Measurements from ENCODE around the gene TCF4. TPM values are rescaled to one million over a fixed set of nuclear protein-coding genes. Genes with fewer than 3 reads are reported as not detected.
A peak's percentile ranks its signal among the peaks of the same experiment; 100 is the strongest.

TCF4 gene
- polyA plus RNA-seq, 1 of the 3 experiments (the other 2 are of a cell fraction) = 39.1 TPM

- Histone ChIP-seq H3K9me2 (no peaks in the 10 kb centered on the region), H3K4me3 (ENCODE audit: low read depth in 2 of 2, low read length in 1 of 2) (peak overlapping the region; percentile 46 to 61; a peak in 3 of 4 replicates), H3K27me3 (ENCODE audit: insufficient read depth) (no peaks in the 10 kb centered on the region), H3K9me3 (no peaks in the 10 kb centered on the region), H3K4me2 (peak overlapping the region; percentile 82), H3F3A (replicated peaks; ENCODE audit: insufficient read depth) (peaks cover 25% of the 10 kb centered on the region), H3K27ac (ENCODE audit: low read depth in 2 of 2, low read length in 1 of 2) (peak overlapping the region; percentile 86 to 93), H3K36me3 (replicated peaks in 1 of 2; ENCODE audit: control insufficient read depth in 1 of 2, insufficient read depth in 2 of 2, low read length in 1 of 2) (no peaks in the 10 kb centered on the region), H3K4me1 (ENCODE audit: control insufficient read depth in 1 of 2, insufficient read depth in 2 of 2, low read depth in 1 of 2, low read length in 1 of 2) (peaks cover 31 to 40% of the 10 kb centered on the region in 2 experiments), H3K9ac (peak overlapping the region; percentile 63; the same call in 1 of the 2 replicates), H3K79me2 (ENCODE audit: insufficient read depth) (peaks cover 90% of the 10 kb centered on the region), H4K20me1 (ENCODE audit: insufficient read depth) (no peaks in the 10 kb centered on the region), H2AFZ (ENCODE audit: low read depth) (no peak overlapping the region)
- no peak for DNase-seq
- POLR2A ChIA-PET = no interaction called here
- TF ChIP-seq MEF2A (IDR thresholded peaks at IDR 0.05; ENCODE audit: borderline replicate concordance, low read depth) (no peak), RXRA (IDR thresholded peaks at IDR 0.05; ENCODE audit: borderline replicate concordance, low read depth) (no peak), NRF1 (IDR thresholded peaks at IDR 0.05; ENCODE audit: low read depth, low read length) (no peak), SIN3A (IDR thresholded peaks at IDR 0.05; ENCODE audit: borderline replicate concordance, low read depth, low read length) (no peak), USF1 (IDR thresholded peaks at IDR 0.05; ENCODE audit: borderline replicate concordance, low read depth) (no peak), RCOR1 (IDR thresholded peaks at IDR 0.05; ENCODE audit: low read length) (no peak), MXI1 (IDR thresholded peaks at IDR 0.05; ENCODE audit: low read depth, low read length) (no peak), RFX5 (IDR thresholded peaks at IDR 0.05; ENCODE audit: low read length) (no peak), EP300 (IDR thresholded peaks at IDR 0.05; ENCODE audit: borderline replicate concordance in 1 of 2, low read depth in 1 of 2, low read length in 1 of 2) (no peak)
- TF ChIP-seq, protein P1, sequence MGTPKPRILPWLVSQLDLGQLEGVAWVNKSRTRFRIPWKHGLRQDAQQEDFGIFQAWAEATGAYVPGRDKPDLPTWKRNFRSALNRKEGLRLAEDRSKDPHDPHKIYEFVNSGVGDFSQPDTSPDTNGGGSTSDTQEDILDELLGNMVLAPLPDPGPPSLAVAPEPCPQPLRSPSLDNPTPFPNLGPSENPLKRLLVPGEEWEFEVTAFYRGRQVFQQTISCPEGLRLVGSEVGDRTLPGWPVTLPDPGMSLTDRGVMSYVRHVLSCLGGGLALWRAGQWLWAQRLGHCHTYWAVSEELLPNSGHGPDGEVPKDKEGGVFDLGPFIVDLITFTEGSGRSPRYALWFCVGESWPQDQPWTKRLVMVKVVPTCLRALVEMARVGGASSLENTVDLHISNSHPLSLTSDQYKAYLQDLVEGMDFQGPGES (IDR thresholded peaks at IDR 0.05; ENCODE audit: low read depth, low read length) = no peak
- TF ChIP-seq, protein P2, sequence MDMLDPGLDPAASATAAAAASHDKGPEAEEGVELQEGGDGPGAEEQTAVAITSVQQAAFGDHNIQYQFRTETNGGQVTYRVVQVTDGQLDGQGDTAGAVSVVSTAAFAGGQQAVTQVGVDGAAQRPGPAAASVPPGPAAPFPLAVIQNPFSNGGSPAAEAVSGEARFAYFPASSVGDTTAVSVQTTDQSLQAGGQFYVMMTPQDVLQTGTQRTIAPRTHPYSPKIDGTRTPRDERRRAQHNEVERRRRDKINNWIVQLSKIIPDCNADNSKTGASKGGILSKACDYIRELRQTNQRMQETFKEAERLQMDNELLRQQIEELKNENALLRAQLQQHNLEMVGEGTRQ (IDR thresholded peaks at IDR 0.05; ENCODE audit: borderline replicate concordance, low read depth, low read length) = no peak
- TF ChIP-seq, protein P3, sequence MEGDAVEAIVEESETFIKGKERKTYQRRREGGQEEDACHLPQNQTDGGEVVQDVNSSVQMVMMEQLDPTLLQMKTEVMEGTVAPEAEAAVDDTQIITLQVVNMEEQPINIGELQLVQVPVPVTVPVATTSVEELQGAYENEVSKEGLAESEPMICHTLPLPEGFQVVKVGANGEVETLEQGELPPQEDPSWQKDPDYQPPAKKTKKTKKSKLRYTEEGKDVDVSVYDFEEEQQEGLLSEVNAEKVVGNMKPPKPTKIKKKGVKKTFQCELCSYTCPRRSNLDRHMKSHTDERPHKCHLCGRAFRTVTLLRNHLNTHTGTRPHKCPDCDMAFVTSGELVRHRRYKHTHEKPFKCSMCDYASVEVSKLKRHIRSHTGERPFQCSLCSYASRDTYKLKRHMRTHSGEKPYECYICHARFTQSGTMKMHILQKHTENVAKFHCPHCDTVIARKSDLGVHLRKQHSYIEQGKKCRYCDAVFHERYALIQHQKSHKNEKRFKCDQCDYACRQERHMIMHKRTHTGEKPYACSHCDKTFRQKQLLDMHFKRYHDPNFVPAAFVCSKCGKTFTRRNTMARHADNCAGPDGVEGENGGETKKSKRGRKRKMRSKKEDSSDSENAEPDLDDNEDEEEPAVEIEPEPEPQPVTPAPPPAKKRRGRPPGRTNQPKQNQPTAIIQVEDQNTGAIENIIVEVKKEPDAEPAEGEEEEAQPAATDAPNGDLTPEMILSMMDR (IDR thresholded peaks at IDR 0.05) = no peak
- 60% methylated on average over 2 of the region's 2 CpGs for WGBS (ENCODE audit: low lambda C conversion rate)
- CTCF ChIA-PET = interaction anchor here (1.0 to 1.6 kb wide), 3 partner anchors 16 to 56 kb away, joined by 3 to 4 read pairs (median 3); no protein-coding TSS in a partner anchor
These were observed 187.9 kb downstream of the TCF4 start for GRCh38 chr18:55400081-55400480.
